Jurkat, Clone E6-1 (cell line): ENCODE data around the gene IKBKG.
"Not testable (repeated sequence)": the region's sequence is repeated elsewhere in the genome, so short reads cannot be mapped to it uniquely, and the experiment has no call there.

Source experiments
- DNase-seq: peaks from one replicate; pipeline ENCODE4 v3.0.0-alpha.2; 2011; ENCODE audit warnings: low read depth, low spot score
- H3K4me3 ChIP-seq: 2 replicates; pipeline ENCODE4 v1.5.1; 2011; ENCODE audit warnings: mild to moderate bottlenecking, low read length, control low read depth, moderate library complexity

Gene IKBKG

GRCh38 chrX:154525606-154526490 lies 21.6 kb upstream of the IKBKG start:
- no peak overlapping the region for H3K4me3 ChIP-seq
- DNase-seq: no peak

- peak; percentile 37 for DNase-seq
- H3K4me3 ChIP-seq: no peak overlapping the region
Observed at GRCh38 chrX:154526901-154527675, 20.3 kb upstream of the IKBKG start.

GRCh38 chrX:154529206-154529612 lies 18.2 kb upstream of the IKBKG start:
- DNase-seq: no peak

GRCh38 chrX:154530286-154530685 lies 17.1 kb upstream of the IKBKG start:
- DNase-seq: no peak
- no peak overlapping the region for H3K4me3 ChIP-seq

More at GRCh38 chrX:154529206-154529612, 18.2 kb upstream of the IKBKG start:
- no peak overlapping the region for H3K4me3 ChIP-seq

- no peak for DNase-seq
- no peak overlapping the region for H3K4me3 ChIP-seq
Observed at GRCh38 chrX:154531626-154532025, 15.8 kb upstream of the IKBKG start.

GRCh38 chrX:154532690-154533089 lies 14.7 kb upstream of the IKBKG start:
- no peak for DNase-seq
- H3K4me3 ChIP-seq: no peak overlapping the region

GRCh38 chrX:154534526-154535322 lies 12.7 kb upstream of the IKBKG start:
- no peak overlapping the region for H3K4me3 ChIP-seq
- peak; percentile 59 for DNase-seq

- H3K4me3 ChIP-seq: no peak overlapping the region
- DNase-seq: no peak
Observed at GRCh38 chrX:154535892-154536291, 11.5 kb upstream of the IKBKG start.

- no peak for DNase-seq
- no peak overlapping the region for H3K4me3 ChIP-seq
Observed at GRCh38 chrX:154539077-154539476, 8.3 kb upstream of the IKBKG start.

- not testable (repeated sequence) for H3K4me3 ChIP-seq, DNase-seq
Observed at GRCh38 chrX:154540365-154540764, 7.1 kb upstream of the IKBKG start.

GRCh38 chrX:154540897-154541535 lies 6.4 kb upstream of the IKBKG start:
- DNase-seq: no peak
- no peak overlapping the region for H3K4me3 ChIP-seq

- H3K4me3 ChIP-seq: no peak overlapping the region
- no peak for DNase-seq
Observed at GRCh38 chrX:154541589-154541895, 5.9 kb upstream of the IKBKG start.

GRCh38 chrX:154541896-154542722 lies 5.3 kb upstream of the IKBKG start:
- no peak for DNase-seq
- no peak overlapping the region for H3K4me3 ChIP-seq

GRCh38 chrX:154542723-154543424 lies 4.5 kb upstream of the IKBKG start:
- H3K4me3 ChIP-seq: no peak overlapping the region
- DNase-seq: no peak

GRCh38 chrX:154545673-154546274 lies 1.6 kb upstream of the IKBKG start:
- DNase-seq: no peak
- H3K4me3 ChIP-seq: peak overlapping the region; percentile 73

GRCh38 chrX:154546354-154547244 lies 821 bp upstream of the IKBKG start, which contains the start of gene G6PD:
TSS of gene G6PD (minus strand) at chrX:154546846. CDS start at chrX:154546155, 691 bp downstream.
- peak within 1 kb of the TSS; percentile 86 for H3K4me3 ChIP-seq
- DNase-seq: peak; percentile 40

GRCh38 chrX:154548028-154548316 lies 552 bp downstream of the IKBKG start:
- H3K4me3 ChIP-seq: peak overlapping the region; percentile 86

More at GRCh38 chrX:154548028-154548316, 552 bp downstream of the IKBKG start:
- DNase-seq: no peak
